ENCODE data around the gene USP49. TPM values are rescaled to one million over a fixed set of nuclear protein-coding genes. Genes with fewer than 3 reads are reported as not detected.

The USP49 gene
- total and polyA plus RNA-seq, 2 of the 4 experiments (the other 2 are of a cell fraction): 1.4 to 2.1 TPM

- intact Hi-C loops (cut with micrococcal nuclease) (loop anchor here (1.0 kb wide), 1 partner anchor 103 kb away; no protein-coding TSS in a partner anchor), dilution Hi-C loops (cut with HindIII; ENCODE audit: low sequenced_read_pairs, unreplicated experiment) (no loop called here), in situ Hi-C loops (cut with MboI; ENCODE audit: low sequenced_read_pairs) (no loop called here)
- Histone ChIP-seq H2AK9ac (replicated peaks; ENCODE audit: low read depth, low read length, poor library complexity) (peak overlapping the region; percentile 99), H3K27me3 (ENCODE audit: control insufficient read depth, insufficient read depth, low read length) (no peaks in the 10 kb centered on the region), H3K4me3 (ENCODE audit: insufficient read depth, low read depth, low read length) (peak overlapping the region; percentile 84), H3K18ac (ENCODE audit: low read depth, low read length) (peak overlapping the region; percentile 34), H2BK20ac (ENCODE audit: low read depth, low read length) (no peak overlapping the region), H4K5ac (ENCODE audit: low read depth, low read length) (peak overlapping the region; percentile 52), H4K8ac (ENCODE audit: low read depth in 2 of 2, low read length in 2 of 2) (peak overlapping the region; percentile 62 to 68; a peak in 3 of 4 replicates), H3K9me1 (ENCODE audit: insufficient read depth, low read length) (peaks cover 16% of the 10 kb centered on the region; the same call in 1 of the 2 replicates), H2BK120ac (ENCODE audit: low read depth, low read length) (peak overlapping the region; percentile 65; the same call in 1 of the 2 replicates), H3K56ac (ENCODE audit: extremely low read depth, insufficient read depth, low read length) (peak overlapping the region; percentile 38; the same call in 1 of the 2 replicates), H2BK15ac (ENCODE audit: low read depth, low read length) (peak overlapping the region; percentile 74; the same call in 1 of the 3 replicates), H4K91ac (ENCODE audit: insufficient read depth, low read depth, low read length) (peak overlapping the region; percentile 76), H3K23ac (ENCODE audit: low read depth, low read length) (peak overlapping the region; percentile 98), H2AFZ (replicated peaks; ENCODE audit: low read length, poor library complexity) (peak overlapping the region; percentile 95), H3K79me1 (ENCODE audit: low read depth in 1 of 2, low read length in 2 of 2) (peaks cover 9 to 53% of the 10 kb centered on the region in 2 experiments; a peak in 3 of 4 replicates), H3K4me2 (ENCODE audit: low read depth, low read length) (peak overlapping the region; percentile 91), H3K9me3 (ENCODE audit: control insufficient read depth, insufficient read depth, low read length) (no peaks in the 10 kb centered on the region), H3K14ac (replicated peaks; ENCODE audit: low read depth, low read length) (peak overlapping the region; percentile 97), H2AK5ac (ENCODE audit: low read depth, low read length) (peak overlapping the region; percentile 94), H3K4ac (ENCODE audit: low read depth, low read length) (peak overlapping the region; percentile 74), H3K36me3 (ENCODE audit: control insufficient read depth, insufficient read depth, low read length) (peaks cover 10% of the 10 kb centered on the region), H2BK5ac (ENCODE audit: low read depth, low read length, poor library complexity, severe bottlenecking) (peak overlapping the region; percentile 78), H3K27ac (ENCODE audit: insufficient read depth, low read length) (peak overlapping the region; percentile 76), H3K4me1 (ENCODE audit: control insufficient read depth, insufficient read depth, low read length) (peaks cover 30% of the 10 kb centered on the region), H4K20me1 (ENCODE audit: insufficient read depth, low read length) (peaks cover 40% of the 10 kb centered on the region), H3K9ac (ENCODE audit: low read depth, low read length) (peak overlapping the region; percentile 68)
- ChIA-PET POLR2A (ENCODE audit: unreplicated experiment) (no interaction called here), CTCF (no interaction called here)
- no TSS peak for BruUV-seq (replicated peaks)
- DNase-seq: peak; percentile 12
- ATAC-seq (ENCODE audit: low read depth): peak; percentile 4
- WGBS, 2 experiments (ENCODE audit: extremely low coverage in 2 of 2, insufficient read length in 1 of 2): 0% methylated on average over 19 of the region's 38 CpGs; no CpG with 5 or more reads in 1 of the 2 experiments
- TF ChIP-seq RCOR1 (IDR thresholded peaks at IDR 0.05; ENCODE audit: insufficient replicate concordance, low read length) (no peak), BHLHE40 (IDR thresholded peaks at IDR 0.05; ENCODE audit: low read depth, low read length) (no peak), CTCF (conservative IDR thresholded peaks at IDR 0.05; ENCODE audit: low read depth, low read length) (no peak), RAD21 (IDR thresholded peaks at IDR 0.05; ENCODE audit: low read length) (no peak), MXI1 (IDR thresholded peaks at IDR 0.05; ENCODE audit: borderline replicate concordance, low read depth, low read length) (peak; percentile 47; the same call in 1 of the 2 replicates), USF2 (IDR thresholded peaks at IDR 0.05; ENCODE audit: low read depth, low read length) (no peak)
Measured at GRCh38 chr6:41940759-41941279, 45.6 kb upstream of the USP49 start.

Measured in IMR-90 (cell line).